Upper lobe of left lung (tissue), 6 donors: ENCODE results near the gene ZNF597. TPM values are rescaled to one million over a fixed set of nuclear protein-coding genes. Genes with fewer than 3 reads are reported as not detected.

Experiments used
- ATAC-seq, 2 donors: fragments of 200-7000 bp; cut with Tn5 transposase; one replicate each; pipeline ENCODE4 v1.9.1; 2022; ENCODE audit warnings: mild to moderate bottlenecking in 2 of 2, moderate library complexity in 2 of 2; ENCODE audit not compliant: low FRiP score in 2 of 2
- DNase-seq, 2 donors: peaks; one replicate each; pipeline ENCODE4 v3.0.0-alpha.2; 2019 to 2020
- H3K27ac ChIP-seq, 4 donors: fragments of 200-600 bp; sonication (generic); one replicate each; pipeline ENCODE4 v1.5.1; 2016 to 2019
- H3K27me3 ChIP-seq, 4 donors: fragments of 200-600 bp; sonication (generic); one replicate each; pipeline ENCODE4 v1.5.1; 2017 to 2019
- H3K36me3 ChIP-seq, 4 donors: fragments of 200-600 bp; sonication (generic); one replicate each; pipeline ENCODE4 v1.5.1; 2016 to 2019
- H3K4me1 ChIP-seq, 4 donors: fragments of 200-600 bp; sonication (generic); one replicate each; pipeline ENCODE4 v1.5.1; 2018 to 2019
- H3K4me3 ChIP-seq, 4 donors: fragments of 200-600 bp; sonication (generic); one replicate each; pipeline ENCODE4 v1.5.1; 2017 to 2019; ENCODE audit warnings: mild to moderate bottlenecking in 2 of 4, moderate library complexity in 1 of 4
- H3K9me3 ChIP-seq, 4 donors: fragments of 200-600 bp; sonication (generic); one replicate each; pipeline ENCODE4 v1.5.1; 2018 to 2019
- CTCF ChIP-seq, 6 experiments: fragments of 450-650 bp in 4 of 6; fragments of 200-600 bp in 2 of 6; sonication (generic) in 2 of 6; IDR thresholded peaks; one replicate each; pipeline ENCODE4 v1.5.1; 2016 to 2019; ENCODE audit warnings: antibody characterized with exemption in 6 of 6
- EP300 ChIP-seq, 4 donors: sonication (generic); formaldehyde crosslinking; IDR thresholded peaks; one replicate each; pipeline ENCODE4 v1.5.1; 2017; ENCODE audit warnings: antibody characterized with exemption in 4 of 4, control low read depth in 2 of 4
- POLR2A ChIP-seq, 4 donors: fragments of 450-650 bp; IDR thresholded peaks; one replicate each; pipeline ENCODE4 v1.5.1; 2016 to 2017; ENCODE audit warnings: antibody characterized with exemption in 4 of 4, mild to moderate bottlenecking in 2 of 4
- POLR2AphosphoS5 ChIP-seq, 2 donors: sonication (generic); formaldehyde crosslinking; IDR thresholded peaks; one replicate each; pipeline ENCODE4 v1.5.1; 2017; ENCODE audit warnings: antibody characterized with exemption in 2 of 2
- WGBS, 2 donors: methylation state at CpG; one replicate each; pipeline ENCODE4 v1.1.5; 2017 to 2018; 5-methylcytosine and 5-hydroxymethylcytosine counted together
- total RNA-seq, 6 donors: library from RNA; depleted of rRNA in 4 of 6; stranded (reverse); fragments of >200 nt in 4 of 6; gene quantifications; one replicate each; pipeline versions ENCODE4 v1.1.0 to v1.2.1, GENCODE V29; 2016 to 2021
- donor health status: DM: no; HTN: no; CAD: no; lungs with moderate emphysema.
- donor health status: DM: no; HTN: yes; CAD: no; lungs with severe emphysema.

Gene ZNF597
- total RNA-seq, 6 donors from 2014 or later, result 0.78 to 7.7 (median 4.6) TPM

- 65 to 67% methylated on average over 9 of the region's 9 CpGs for WGBS, 2 donors
- ATAC-seq, result no peak
- no peak for DNase-seq
- Histone ChIP-seq H3K4me3 (peak overlapping the region in 3 of 4 donors; percentile 79 to 96 (median 93)), H3K4me1 (peaks cover 39 to 62% (median 50%) of the 10 kb centered on the region in 4 donors), H3K27ac (peak overlapping the region; percentile 96 to 99 (median 98)), H3K27me3 (no peaks in the 10 kb centered on the region), H3K9me3 (no peaks in the 10 kb centered on the region), H3K36me3 (no peaks in the 10 kb centered on the region)
- TF ChIP-seq CTCF (IDR thresholded peaks at IDR 0.05) (no peak), POLR2AphosphoS5 (IDR thresholded peaks at IDR 0.05) (no peak), EP300 (IDR thresholded peaks at IDR 0.05) (no peak), POLR2A (IDR thresholded peaks at IDR 0.05) (no peak)
Measured at GRCh38 chr16:3459401-3460090, 16.2 kb upstream of the ZNF597 start.

GRCh38 chr16:3458852-3459361 is 15.6 kb upstream of the ZNF597 start:
- no peaks in the 10 kb centered on the region for H3K9me3 ChIP-seq
- H3K36me3 ChIP-seq, result no peaks in the 10 kb centered on the region
- ATAC-seq (peak; percentile 1 to 76), DNase-seq (peak in 1 of 2 donors; percentile 53)
- WGBS, 2 donors, result 10 to 12% methylated on average over 9 to 10 of the region's 10 CpGs
- peaks cover 33 to 56% (median 45%) of the 10 kb centered on the region in 4 donors for H3K4me1 ChIP-seq
- no peak for TF ChIP-seq EP300 (IDR thresholded peaks at IDR 0.05)
- peak in 1 of 4 donors; percentile 35 for TF ChIP-seq POLR2A (IDR thresholded peaks at IDR 0.05)
- TF ChIP-seq CTCF (IDR thresholded peaks at IDR 0.05), result no peak
- peak in 1 of 2 donors; percentile 21 for TF ChIP-seq POLR2AphosphoS5 (IDR thresholded peaks at IDR 0.05)
- H3K27me3 ChIP-seq, result no peaks in the 10 kb centered on the region
- peak overlapping the region; percentile 96 to 99 (median 98) for H3K27ac ChIP-seq
- H3K4me3 ChIP-seq, result peak overlapping the region; percentile 70 to 96 (median 86)

- no peaks in the 10 kb centered on the region for H3K36me3 ChIP-seq
- H3K27ac ChIP-seq, result peak overlapping the region; percentile 96 to 99 (median 98)
- H3K4me3 ChIP-seq, result peak overlapping the region; percentile 70 to 96 (median 86)
- WGBS, 2 donors, result 0 to 1% methylated on average over 8 to 15 of the region's 47 CpGs
- H3K9me3 ChIP-seq, result no peaks in the 10 kb centered on the region
- peaks cover 32 to 56% (median 44%) of the 10 kb centered on the region in 4 donors for H3K4me1 ChIP-seq
- H3K27me3 ChIP-seq, result no peaks in the 10 kb centered on the region
- no peak for TF ChIP-seq POLR2A (IDR thresholded peaks at IDR 0.05)
- TF ChIP-seq EP300 (IDR thresholded peaks at IDR 0.05), result no peak
- TF ChIP-seq CTCF (IDR thresholded peaks at IDR 0.05), result no peak
- TF ChIP-seq POLR2AphosphoS5 (IDR thresholded peaks at IDR 0.05), result no peak
- ATAC-seq, result peak; percentile 28 to 40
- no peak for DNase-seq
Measured at GRCh38 chr16:3458278-3458851, 15.1 kb upstream of the ZNF597 start.

- Histone ChIP-seq H3K27me3 (no peaks in the 10 kb centered on the region), H3K4me3 (peak overlapping the region; percentile 70 to 96 (median 86)), H3K4me1 (peaks cover 29 to 56% (median 44%) of the 10 kb centered on the region in 4 donors), H3K27ac (peak overlapping the region; percentile 96 to 99 (median 98)), H3K36me3 (no peaks in the 10 kb centered on the region), H3K9me3 (no peaks in the 10 kb centered on the region)
- peak; percentile 95 to 99 for ATAC-seq
- peak; percentile 91 to 99 for DNase-seq
- TF ChIP-seq POLR2AphosphoS5 (IDR thresholded peaks at IDR 0.05) (peak; percentile 61 to 65), EP300 (IDR thresholded peaks at IDR 0.05) (no peak), POLR2A (IDR thresholded peaks at IDR 0.05) (peak in 3 of 4 donors; percentile 47 to 83 (median 71)), CTCF (IDR thresholded peaks at IDR 0.05) (peak; percentile 55 to 85 (median 80))
- WGBS, 2 donors, result 0 to 1% methylated on average over 20 to 27 of the region's 83 CpGs
Measured at GRCh38 chr16:3457434-3458252, 14.3 kb upstream of the ZNF597 start.
